OCI-LY1 (cell line): Measurements from ENCODE around the gene ARFGEF3.

ENCODE experiments used
- H2AFZ ChIP-seq: fragments of 200-600 bp; sonication (generic), shearing (Covaris generic); 2 replicates; pipeline ENCODE4 v1.6.0; 2014; ENCODE audit warnings: antibody characterized with exemption, mild to moderate bottlenecking, low read length
- H3F3A ChIP-seq: fragments of 200-600 bp; sonication (generic), shearing (Covaris generic); 2 replicates; pipeline ENCODE4 v1.6.0; 2014; ENCODE audit warnings: mild to moderate bottlenecking, antibody characterized with exemption, low read length, moderate library complexity; ENCODE audit not compliant: insufficient read depth
- H3K27ac ChIP-seq: fragments of 200-600 bp; sonication (generic); 2 replicates; pipeline ENCODE4 v1.5.1; 2014; ENCODE audit warnings: low read length, mixed run types, mild to moderate bottlenecking, low read depth; ENCODE audit not compliant: poor library complexity, severe bottlenecking
- H3K27me3 ChIP-seq: fragments of 200-600 bp; sonication (generic); 2 replicates; pipeline ENCODE4 v1.6.0; 2014; ENCODE audit warnings: antibody characterized with exemption, mild to moderate bottlenecking, low read length, moderate library complexity; ENCODE audit not compliant: insufficient read depth
- H3K36me3 ChIP-seq: fragments of 200-600 bp; sonication (generic); 2 replicates; pipeline ENCODE4 v1.6.1; 2014; ENCODE audit warnings: mild to moderate bottlenecking, antibody characterized with exemption, low read length, moderate library complexity, mixed read lengths; ENCODE audit not compliant: insufficient read depth
- H3K4me1 ChIP-seq: fragments of 200-600 bp; sonication (generic); 2 replicates; pipeline ENCODE4 v1.5.1; 2014; ENCODE audit warnings: mild to moderate bottlenecking, low read length, moderate library complexity; ENCODE audit not compliant: insufficient read depth, severe bottlenecking
- H3K4me2 ChIP-seq: fragments of 200-600 bp; sonication (generic), shearing (Covaris generic); 2 replicates; pipeline ENCODE4 v1.6.1; 2014; ENCODE audit warnings: low read length
- H3K4me3 ChIP-seq: fragments of 200-600 bp; sonication (generic); 2 replicates; pipeline ENCODE4 v1.5.1; 2014; ENCODE audit warnings: low read length, low read depth, mild to moderate bottlenecking, mixed read lengths; ENCODE audit not compliant: poor library complexity, severe bottlenecking
- H3K79me2 ChIP-seq: fragments of 200-600 bp; shearing (Covaris generic); 2 replicates; pipeline ENCODE4 v1.6.1; 2016; ENCODE audit warnings: mixed run types, low read length, mixed read lengths; ENCODE audit not compliant: insufficient read depth
- H3K9ac ChIP-seq: fragments of 200-600 bp; sonication (generic), shearing (Covaris generic); 2 replicates; pipeline ENCODE4 v1.6.1; 2014; ENCODE audit warnings: mild to moderate bottlenecking, low read length, mixed read lengths
- H3K9me2 ChIP-seq: fragments of 200-600 bp; sonication (generic), shearing (Covaris generic); 2 replicates; pipeline ENCODE4 v1.6.1; 2014; ENCODE audit warnings: low read depth, mild to moderate bottlenecking, low read length, mixed read lengths
- H3K9me3 ChIP-seq: fragments of 200-600 bp; shearing (Covaris generic); 2 replicates; pipeline ENCODE4 v1.6.1; 2014; ENCODE audit warnings: low read length, mixed read lengths
- H4K20me1 ChIP-seq: fragments of 200-600 bp; sonication (generic), shearing (Covaris generic); 2 replicates; pipeline ENCODE4 v1.6.0; 2016; ENCODE audit warnings: mild to moderate bottlenecking, low read length; ENCODE audit not compliant: insufficient read depth
- CTCF ChIP-seq: fragments of 200-600 bp; sonication (generic), shearing (Covaris generic); IDR thresholded peaks from 2 replicates; pipeline ENCODE4 v1.5.1; 2017; ENCODE audit warnings: mild to moderate bottlenecking, antibody characterized with exemption, low read length, moderate library complexity, mixed read lengths
- EZH2 ChIP-seq: fragments of 200-600 bp; sonication (generic), shearing (Covaris generic); IDR thresholded peaks from 2 replicates; pipeline ENCODE4 v1.8.0; 2017; ENCODE audit warnings: borderline replicate concordance, mixed run types, mild to moderate bottlenecking, antibody characterized with exemption, low read length, moderate library complexity, mixed read lengths

ARFGEF3 gene

GRCh38 chr6:138250513-138251247, 88.9 kb downstream of the ARFGEF3 start:
- Histone ChIP-seq H4K20me1 (no peaks in the 10 kb centered on the region), H3K4me3 (no peak overlapping the region), H3K4me1 (no peaks in the 10 kb centered on the region), H3K27me3 (no peaks in the 10 kb centered on the region), H2AFZ (no peak overlapping the region), H3K79me2 (no peaks in the 10 kb centered on the region), H3K9me3 (no peaks in the 10 kb centered on the region), H3K9me2 (no peaks in the 10 kb centered on the region), H3K36me3 (no peaks in the 10 kb centered on the region), H3K4me2 (no peak overlapping the region), H3F3A (no peaks in the 10 kb centered on the region), H3K9ac (no peak overlapping the region), H3K27ac (no peak overlapping the region)
- TF ChIP-seq CTCF (no peak), EZH2 (no peak)

- no peak overlapping the region for H3K4me3 ChIP-seq
- H3K27me3 ChIP-seq = no peaks in the 10 kb centered on the region
- TF ChIP-seq CTCF (no peak), EZH2 (no peak)
- H3K9ac ChIP-seq = no peak overlapping the region
- no peaks in the 10 kb centered on the region for H3K9me2 ChIP-seq
- no peaks in the 10 kb centered on the region for H3K4me1 ChIP-seq
- H3F3A ChIP-seq = no peaks in the 10 kb centered on the region
- H3K27ac ChIP-seq = no peak overlapping the region
- H3K79me2 ChIP-seq = no peaks in the 10 kb centered on the region
- H4K20me1 ChIP-seq = no peaks in the 10 kb centered on the region
- H3K9me3 ChIP-seq = no peaks in the 10 kb centered on the region
- H2AFZ ChIP-seq = no peak overlapping the region
- no peaks in the 10 kb centered on the region for H3K36me3 ChIP-seq
- H3K4me2 ChIP-seq = no peak overlapping the region
These were observed 92.0 kb downstream of the ARFGEF3 start for GRCh38 chr6:138253731-138254130.

GRCh38 chr6:138255443-138255842, 93.7 kb downstream of the ARFGEF3 start:
- Histone ChIP-seq H3K27me3 (no peaks in the 10 kb centered on the region), H2AFZ (no peak overlapping the region)
- TF ChIP-seq CTCF (no peak), EZH2 (no peak)

More at GRCh38 chr6:138255443-138255842, 93.7 kb downstream of the ARFGEF3 start:
- H3K9me2 ChIP-seq = no peaks in the 10 kb centered on the region
- no peaks in the 10 kb centered on the region for H3K9me3 ChIP-seq
- H3K27ac ChIP-seq = no peak overlapping the region
- H3K4me1 ChIP-seq = no peaks in the 10 kb centered on the region
- no peaks in the 10 kb centered on the region for H4K20me1 ChIP-seq
- H3K9ac ChIP-seq = no peak overlapping the region
- H3K79me2 ChIP-seq = no peaks in the 10 kb centered on the region
- no peak overlapping the region for H3K4me3 ChIP-seq
- H3K4me2 ChIP-seq = no peak overlapping the region
- H3F3A ChIP-seq = no peaks in the 10 kb centered on the region
- H3K36me3 ChIP-seq = no peaks in the 10 kb centered on the region
